Subcutaneous abdominal adipose tissue (tissue), 5 donors: ENCODE data around the gene ZNF407.

Experiments
- H3K27ac ChIP-seq: one replicate; pipeline ENCODE4 v1.7.0; 2013; ENCODE audit warnings: low read depth, mild to moderate bottlenecking, inconsistent platforms, low read length, moderate library complexity
- H3K27me3 ChIP-seq, 5 donors: one replicate each; pipeline ENCODE4 v1.7.0; 2013; ENCODE audit warnings: low read length in 5 of 5, inconsistent platforms in 1 of 5; ENCODE audit not compliant: control insufficient read depth in 5 of 5, insufficient read depth in 4 of 5
- H3K36me3 ChIP-seq, 5 donors: one replicate each; pipeline ENCODE4 v1.7.0; 2013; ENCODE audit warnings: low read length in 5 of 5; ENCODE audit not compliant: control insufficient read depth in 5 of 5, insufficient read depth in 5 of 5
- H3K4me1 ChIP-seq, 5 donors: one replicate each; pipeline ENCODE4 v1.7.0; 2013; ENCODE audit warnings: low read length in 5 of 5, mild to moderate bottlenecking in 3 of 5, moderate library complexity in 1 of 5; ENCODE audit not compliant: control insufficient read depth in 5 of 5, insufficient read depth in 5 of 5
- H3K4me3 ChIP-seq, 5 donors: one replicate each; pipeline ENCODE4 v1.7.0; 2013; ENCODE audit warnings: low read length in 5 of 5, low read depth in 1 of 5
- H3K9ac ChIP-seq, 5 donors: one replicate each; pipeline ENCODE4 v1.7.0; 2013; ENCODE audit warnings: low read length in 5 of 5, mild to moderate bottlenecking in 4 of 5, moderate library complexity in 3 of 5
- H3K9me3 ChIP-seq, 5 donors: one replicate each; pipeline ENCODE4 v1.7.0; 2013; ENCODE audit warnings: low read length in 5 of 5; ENCODE audit not compliant: control insufficient read depth in 5 of 5
- donor health status: healthy.
- donor health status: healthy.
- donor health status: healthy.
- donor health status: healthy.
- donor health status: healthy.

The ZNF407 gene

DNA sequence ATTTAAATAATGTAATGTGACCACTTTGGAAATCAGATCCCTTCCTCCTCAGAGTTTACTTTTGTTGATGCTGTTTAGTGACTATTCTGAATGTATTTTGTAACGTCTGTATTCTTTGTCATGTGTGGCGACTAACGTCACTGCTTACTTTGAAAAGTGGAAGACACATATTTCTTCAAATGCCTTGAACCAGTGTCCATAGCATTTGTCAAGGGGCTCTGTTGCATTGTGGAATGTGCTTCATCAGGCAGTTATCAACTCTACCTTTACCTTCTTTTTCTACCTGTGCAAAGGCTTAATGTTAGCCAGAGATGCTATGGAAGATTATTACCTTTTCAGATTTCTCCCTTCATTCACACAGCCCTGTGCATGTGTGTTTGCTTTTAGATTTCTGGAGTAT lies 162.4 kb downstream of the ZNF407 start:
- Histone ChIP-seq H3K27ac (no peak overlapping the region), H3K36me3 (no peaks in the 10 kb centered on the region), H3K27me3 (no peaks in the 10 kb centered on the region), H3K4me1 (no peaks in the 10 kb centered on the region), H3K9ac (no peak overlapping the region), H3K9me3 (peaks cover 0 to 13% (median 0%) of the 10 kb centered on the region in 5 donors), H3K4me3 (no peak overlapping the region)

DNA sequence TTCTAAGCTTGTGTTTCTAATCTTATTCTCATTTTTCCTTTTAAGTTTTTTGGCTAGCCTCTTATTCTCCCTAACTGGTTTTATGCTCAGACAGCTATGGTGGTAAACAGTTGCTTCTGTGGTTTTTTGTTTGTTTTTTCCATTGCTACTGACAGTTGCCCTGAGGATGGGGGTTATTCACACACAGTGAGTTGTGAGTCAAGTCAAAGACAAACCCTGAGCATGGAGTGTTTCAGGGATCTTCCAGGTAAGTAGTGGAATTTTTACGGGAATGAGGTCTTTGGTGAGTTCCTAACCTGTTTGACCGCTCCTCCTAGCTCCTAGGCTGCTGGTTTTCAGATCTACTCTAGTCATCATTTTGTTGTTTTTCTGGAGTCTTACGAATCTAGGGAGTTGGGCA lies 162.8 kb downstream of the ZNF407 start:
- no peaks in the 10 kb centered on the region for H3K4me1 ChIP-seq
- no peak overlapping the region for H3K9ac ChIP-seq
- H3K9me3 ChIP-seq = peaks cover 0 to 13% (median 0%) of the 10 kb centered on the region in 5 donors
- no peak overlapping the region for H3K4me3 ChIP-seq
- no peaks in the 10 kb centered on the region for H3K36me3 ChIP-seq
- no peaks in the 10 kb centered on the region for H3K27me3 ChIP-seq
- H3K27ac ChIP-seq = no peak overlapping the region

DNA sequence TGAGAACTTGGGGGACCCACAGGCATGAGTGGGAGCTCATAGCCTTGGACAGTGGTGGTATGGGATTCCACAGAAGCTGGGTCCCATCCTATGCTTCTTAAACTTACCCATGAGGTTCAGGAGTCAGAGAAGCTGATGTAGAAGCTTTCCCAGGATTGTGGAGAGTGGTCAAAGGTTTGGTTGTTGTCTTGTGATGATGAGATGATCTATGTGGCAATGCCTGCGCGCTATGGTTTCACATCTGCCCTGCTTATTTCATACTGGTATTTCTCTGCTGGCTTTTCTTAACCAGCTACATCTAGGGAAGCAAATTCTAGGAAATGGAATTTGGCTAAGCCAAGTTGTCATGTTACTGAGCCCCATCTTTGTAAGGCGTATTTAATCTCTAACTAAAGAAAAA lies 168.6 kb downstream of the ZNF407 start:
- H3K4me3 ChIP-seq = no peak overlapping the region
- no peaks in the 10 kb centered on the region for H3K9me3 ChIP-seq
- no peak overlapping the region for H3K9ac ChIP-seq
- no peak overlapping the region for H3K27ac ChIP-seq
- H3K36me3 ChIP-seq = no peaks in the 10 kb centered on the region
- no peaks in the 10 kb centered on the region for H3K4me1 ChIP-seq
- no peaks in the 10 kb centered on the region for H3K27me3 ChIP-seq

DNA sequence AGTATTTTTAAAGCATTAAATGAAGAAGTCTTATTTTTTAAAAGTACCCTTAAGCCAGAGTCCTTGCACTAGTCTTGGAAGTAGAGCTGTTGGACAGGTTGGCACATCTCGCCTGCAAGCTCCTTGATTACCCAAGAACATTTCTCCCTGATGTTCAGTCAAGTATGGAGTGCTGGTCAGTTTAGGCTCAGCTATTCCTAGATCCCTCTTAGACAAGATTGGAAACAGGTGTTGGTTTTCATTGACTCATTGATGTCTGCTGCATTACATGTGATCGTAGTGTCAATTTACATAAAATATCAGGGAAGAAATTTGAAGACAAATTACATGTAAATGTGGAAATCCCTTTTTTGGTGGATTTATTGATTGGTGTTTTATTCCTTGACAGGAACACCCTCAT lies 170.4 kb downstream of the ZNF407 start:
- Histone ChIP-seq H3K36me3 (no peaks in the 10 kb centered on the region), H3K27me3 (no peaks in the 10 kb centered on the region), H3K9ac (no peak overlapping the region)

DNA sequence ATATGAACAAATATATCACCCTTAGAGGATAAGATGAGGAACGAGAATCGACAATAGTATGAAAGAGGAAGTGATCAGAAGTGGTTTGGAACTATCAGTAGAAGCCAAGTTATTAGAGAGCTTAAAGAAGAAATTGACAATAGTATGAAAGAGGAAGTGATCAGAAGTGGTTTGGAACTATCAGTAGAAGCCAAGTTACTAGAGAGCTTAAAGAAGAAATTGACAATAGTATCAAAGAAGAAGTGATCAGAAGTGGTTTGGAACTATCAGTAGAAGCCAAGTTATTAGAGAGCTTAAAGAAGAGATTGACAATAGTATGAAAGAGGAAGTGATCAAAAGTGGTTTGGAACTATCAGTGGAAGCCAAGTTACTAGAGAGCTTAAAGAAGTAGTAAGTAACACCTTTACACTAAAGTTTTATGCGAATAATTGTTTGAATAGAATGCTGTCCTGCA lies 175.5 kb downstream of the ZNF407 start:
- no peak overlapping the region for H3K4me3 ChIP-seq
- H3K27ac ChIP-seq = no peak overlapping the region
- H3K4me1 ChIP-seq = no peaks in the 10 kb centered on the region
- H3K27me3 ChIP-seq = no peaks in the 10 kb centered on the region
- H3K36me3 ChIP-seq = no peaks in the 10 kb centered on the region
- H3K9me3 ChIP-seq = no peaks in the 10 kb centered on the region
- no peak overlapping the region for H3K9ac ChIP-seq

More for the DNA sequence above, 170.4 kb downstream of the ZNF407 start:
- no peak overlapping the region for H3K4me3 ChIP-seq
- H3K9me3 ChIP-seq = no peaks in the 10 kb centered on the region
- no peak overlapping the region for H3K27ac ChIP-seq
- H3K4me1 ChIP-seq = no peaks in the 10 kb centered on the region

DNA sequence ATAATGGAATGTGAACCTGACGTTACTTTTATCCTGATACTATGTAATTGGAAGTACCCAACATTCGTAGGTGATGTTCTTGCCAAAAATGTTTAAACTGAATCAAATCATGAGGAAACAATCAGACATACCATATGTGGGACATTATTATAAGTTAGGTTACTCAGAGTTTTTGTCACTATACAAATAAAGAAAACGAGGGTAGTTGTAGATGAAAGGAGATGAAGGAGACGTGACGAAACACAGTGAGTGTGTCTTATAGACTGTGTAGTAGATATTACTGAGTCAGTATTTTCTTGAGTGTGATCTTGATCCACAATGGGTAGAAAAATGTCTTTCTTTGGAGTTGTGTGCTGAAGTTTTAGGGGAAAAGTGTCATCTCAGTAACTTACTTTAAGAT lies 176.8 kb downstream of the ZNF407 start:
- H3K27ac ChIP-seq = no peak overlapping the region
- no peak overlapping the region for H3K9ac ChIP-seq
- H3K27me3 ChIP-seq = no peaks in the 10 kb centered on the region
- H3K4me3 ChIP-seq = no peak overlapping the region
- H3K36me3 ChIP-seq = no peaks in the 10 kb centered on the region
- no peaks in the 10 kb centered on the region for H3K9me3 ChIP-seq
- no peaks in the 10 kb centered on the region for H3K4me1 ChIP-seq

DNA sequence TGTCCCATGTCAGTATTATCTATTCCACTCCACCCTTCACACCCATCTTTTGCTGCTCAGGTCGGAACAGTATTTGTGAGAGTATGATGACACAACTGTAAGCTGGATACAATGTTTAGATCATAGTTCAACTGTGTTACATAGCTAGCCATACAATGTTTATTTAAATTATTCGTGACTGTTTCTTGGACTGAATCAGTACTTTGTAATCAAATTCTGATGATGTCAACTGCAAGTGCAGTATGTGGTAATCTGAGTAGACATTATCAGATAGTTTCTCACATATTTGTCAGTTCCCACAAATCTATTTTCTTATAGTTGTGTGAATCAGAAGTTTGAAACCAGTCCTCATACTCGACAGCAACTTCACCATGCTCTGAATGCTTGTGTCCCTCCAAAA lies 177.6 kb downstream of the ZNF407 start:
- Histone ChIP-seq H3K4me1 (no peaks in the 10 kb centered on the region), H3K4me3 (no peak overlapping the region), H3K9me3 (no peaks in the 10 kb centered on the region), H3K9ac (no peak overlapping the region), H3K36me3 (no peaks in the 10 kb centered on the region), H3K27ac (no peak overlapping the region), H3K27me3 (no peaks in the 10 kb centered on the region)

DNA sequence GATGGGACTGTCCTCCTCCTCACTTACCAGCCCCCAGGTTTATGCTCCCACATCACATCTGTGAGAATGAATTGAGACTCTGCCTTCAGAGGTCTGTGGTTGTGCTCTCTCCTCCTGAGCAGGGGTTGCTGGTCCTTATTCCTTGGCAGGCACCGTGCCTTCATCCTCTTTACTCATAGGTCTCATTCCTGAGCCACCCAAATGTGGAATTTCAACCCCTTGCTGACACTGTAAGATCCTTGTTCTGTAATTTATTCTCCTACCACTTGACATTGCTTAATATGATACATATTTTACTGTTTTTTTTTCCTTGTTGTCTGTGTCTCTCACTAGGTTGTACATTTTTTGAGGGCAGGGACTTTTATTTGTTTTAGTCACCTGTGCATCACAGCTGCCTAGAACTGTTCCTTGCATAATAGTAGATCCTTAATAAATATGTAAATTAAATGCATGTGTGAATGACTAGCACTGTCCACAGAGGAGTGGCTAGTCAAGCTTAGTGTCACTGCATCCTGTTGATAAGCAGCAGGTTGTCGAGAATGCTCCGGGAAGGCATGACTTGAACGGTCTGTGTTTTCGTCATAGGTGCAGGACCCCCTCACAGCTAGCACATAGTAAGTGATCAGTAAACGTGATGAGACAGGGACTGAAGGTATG lies 180.6 kb downstream of the ZNF407 start:
- Histone ChIP-seq H3K9ac (no peak overlapping the region), H3K9me3 (no peaks in the 10 kb centered on the region), H3K4me3 (no peak overlapping the region), H3K4me1 (no peaks in the 10 kb centered on the region), H3K27me3 (no peaks in the 10 kb centered on the region), H3K36me3 (peaks cover 0 to 3% (median 0%) of the 10 kb centered on the region in 5 donors), H3K27ac (no peak overlapping the region)

DNA sequence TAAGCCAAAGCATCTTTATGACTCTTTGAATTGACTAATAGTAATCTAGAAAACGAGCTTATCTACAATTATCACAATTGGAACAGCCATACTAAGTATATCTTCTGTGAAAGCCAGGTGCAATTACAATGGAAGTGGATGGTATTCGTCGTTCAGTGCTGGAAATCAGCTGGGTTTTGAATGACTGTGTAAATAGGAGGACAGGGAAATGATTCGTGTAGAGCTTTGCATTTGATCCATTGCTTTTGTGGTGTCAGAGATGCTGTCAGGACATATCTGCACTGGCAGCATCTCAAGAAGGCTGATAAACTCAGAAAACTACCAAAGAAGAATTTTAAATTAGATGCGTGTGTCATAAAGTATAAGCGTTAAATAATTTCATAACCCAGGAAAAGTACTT lies 187.1 kb downstream of the ZNF407 start:
- no peaks in the 10 kb centered on the region for H3K27me3 ChIP-seq
- no peak overlapping the region for H3K9ac ChIP-seq
- H3K36me3 ChIP-seq = peaks cover 2 to 9% (median 5%) of the 10 kb centered on the region in 5 donors
- no peak overlapping the region for H3K4me3 ChIP-seq
- H3K4me1 ChIP-seq = no peaks in the 10 kb centered on the region
- H3K9me3 ChIP-seq = no peaks in the 10 kb centered on the region
- H3K27ac ChIP-seq = no peak overlapping the region

DNA sequence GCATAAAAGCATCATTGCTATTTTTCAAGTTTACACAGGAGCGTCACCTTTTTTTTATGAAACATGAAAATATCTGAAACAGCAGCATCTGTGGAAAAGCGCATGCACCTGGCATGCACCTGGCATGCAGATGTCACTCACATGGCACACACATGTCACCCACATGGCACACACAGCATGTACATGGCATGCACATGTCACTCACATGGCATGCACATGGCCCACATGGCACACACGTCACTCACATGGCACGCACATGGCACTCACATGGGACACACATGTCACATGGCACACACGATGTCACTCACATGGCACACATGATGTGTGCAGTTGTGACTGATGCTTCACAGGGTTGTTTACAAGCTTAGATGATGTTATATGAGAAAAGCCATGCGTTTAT lies 188.0 kb downstream of the ZNF407 start:
- Histone ChIP-seq H3K9ac (no peak overlapping the region), H3K9me3 (no peaks in the 10 kb centered on the region), H3K27ac (no peak overlapping the region), H3K36me3 (peaks cover 2 to 9% (median 5%) of the 10 kb centered on the region in 5 donors), H3K4me1 (no peaks in the 10 kb centered on the region), H3K4me3 (no peak overlapping the region), H3K27me3 (no peaks in the 10 kb centered on the region)
